Stimulated activated CD8-positive, alpha-beta memory T cell treated with anti-CD3 and anti-CD28 coated beads, Interleukin-7, amount 100 ng/mL, for 1 hour (primary cell): ENCODE results near the gene TEX19.
"Not testable (repeated sequence)": the region's sequence is repeated elsewhere in the genome, so short reads cannot be mapped to it uniquely, and the experiment has no call there.

Source experiments
- DNase-seq, 2 donors: peaks; one replicate each; pipeline ENCODE4 v3.0.0-alpha.2; 2020; ENCODE audit warnings: low read depth in 2 of 2

The TEX19 gene

GRCh38 chr17:82334622-82335394, 24.2 kb upstream of the TEX19 start:
- DNase-seq, result no peak

GRCh38 chr17:82338858-82339633, 20.0 kb upstream of the TEX19 start:
- no peak for DNase-seq

GRCh38 chr17:82339634-82340580, 19.1 kb upstream of the TEX19 start:
- DNase-seq, result no peak

- no peak for DNase-seq
These were observed 16.5 kb upstream of the TEX19 start for GRCh38 chr17:82342361-82343079.

- DNase-seq, result no peak
These were observed 15.5 kb upstream of the TEX19 start for GRCh38 chr17:82343560-82343959.

- no peak for DNase-seq
These were observed 14.7 kb upstream of the TEX19 start for GRCh38 chr17:82344175-82344907.

- no peak for DNase-seq
These were observed 13.7 kb upstream of the TEX19 start for GRCh38 chr17:82345151-82345976.

GRCh38 chr17:82346342-82347300, 12.4 kb upstream of the TEX19 start:
- DNase-seq, result no peak

GRCh38 chr17:82347994-82348393, 11.1 kb upstream of the TEX19 start:
- not testable (repeated sequence) for DNase-seq

GRCh38 chr17:82348434-82348833, 10.6 kb upstream of the TEX19 start:
- no peak for DNase-seq

- no peak for DNase-seq
These were observed 10.2 kb upstream of the TEX19 start for GRCh38 chr17:82348866-82349265.

GRCh38 chr17:82349287-82349701, 9.8 kb upstream of the TEX19 start:
- DNase-seq, result no peak

- DNase-seq, result no peak
These were observed 8.6 kb upstream of the TEX19 start for GRCh38 chr17:82350182-82351030.

- DNase-seq, result no peak
These were observed 7.8 kb upstream of the TEX19 start for GRCh38 chr17:82351254-82351712.

GRCh38 chr17:82351713-82352488, 7.1 kb upstream of the TEX19 start:
- DNase-seq, result peak; percentile 53 to 72

- DNase-seq, result no peak
These were observed 5.6 kb upstream of the TEX19 start for GRCh38 chr17:82353484-82353883.
